ENCODE results near the gene AJAP1.

Gene AJAP1

DNA sequence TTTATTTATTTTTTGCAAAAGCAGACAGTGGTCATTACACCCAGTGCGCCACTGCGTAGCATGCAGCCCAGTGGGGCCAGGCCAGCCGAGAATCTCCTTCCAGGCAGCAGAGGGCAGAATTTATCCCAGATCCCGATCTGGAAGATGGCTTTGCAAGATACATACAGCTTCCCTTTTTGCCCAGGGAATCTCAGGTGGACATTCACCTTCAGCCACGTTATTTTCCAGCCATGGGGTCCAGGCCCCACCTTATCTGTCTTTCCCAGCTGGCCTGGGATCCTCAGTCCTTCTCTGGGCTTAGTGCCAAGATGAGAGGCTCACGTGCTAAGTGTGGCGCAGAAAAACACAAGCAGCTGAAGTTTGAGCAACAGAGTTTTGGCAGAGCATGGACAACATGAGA lies 123.6 kb downstream of the AJAP1 start:
- no peak for DNase-seq

DNA sequence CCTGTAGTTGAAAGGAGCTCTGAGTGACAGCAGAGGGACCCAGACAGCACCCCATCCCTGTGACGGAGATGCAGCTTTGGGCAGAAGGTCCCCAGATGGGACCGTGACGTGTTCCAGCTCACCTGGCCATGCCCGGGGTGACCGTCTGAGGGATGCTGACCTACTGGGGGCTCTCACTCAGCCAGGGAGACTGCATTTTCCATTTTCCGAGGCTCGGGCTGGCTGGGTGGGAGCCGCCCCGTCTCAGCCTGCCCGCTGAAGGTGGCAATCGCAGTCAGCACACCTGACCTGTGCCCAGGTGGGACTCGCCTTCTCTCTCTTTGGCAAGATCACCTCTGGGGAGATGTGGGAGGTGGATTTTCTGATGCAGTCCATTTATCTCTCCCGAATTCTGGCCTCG lies 127.2 kb downstream of the AJAP1 start:
- DNase-seq = no peak

DNA sequence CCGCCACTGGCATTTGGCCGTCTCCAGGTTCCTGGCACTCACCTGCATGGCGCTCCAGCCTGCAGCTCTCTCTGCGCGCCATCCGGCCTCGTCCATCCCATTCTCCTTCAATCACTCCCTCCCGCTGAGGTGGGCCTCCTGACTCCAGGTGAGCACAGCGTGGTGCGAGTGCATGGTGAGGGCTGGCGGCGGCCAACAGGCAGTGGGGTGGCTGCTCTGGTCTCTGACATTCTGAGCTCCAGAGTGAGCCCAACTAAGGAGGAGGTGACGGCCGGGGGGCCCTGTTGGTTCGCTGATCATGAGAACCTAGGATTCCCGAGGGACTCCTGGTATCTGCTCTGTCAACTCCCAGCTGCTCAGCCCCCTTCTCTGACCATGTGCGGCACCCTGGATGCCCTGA lies 130.4 kb downstream of the AJAP1 start:
- DNase-seq = no peak

GRCh38 chr1:4786055-4786454 lies 131.6 kb downstream of the AJAP1 start:
- DNase-seq = no peak

GRCh38 chr1:4787551-4787950 lies 133.1 kb downstream of the AJAP1 start:
- DNase-seq = no peak

- DNase-seq = no peak
Measured at GRCh38 chr1:4792565-4792964, 138.2 kb downstream of the AJAP1 start.

DNA sequence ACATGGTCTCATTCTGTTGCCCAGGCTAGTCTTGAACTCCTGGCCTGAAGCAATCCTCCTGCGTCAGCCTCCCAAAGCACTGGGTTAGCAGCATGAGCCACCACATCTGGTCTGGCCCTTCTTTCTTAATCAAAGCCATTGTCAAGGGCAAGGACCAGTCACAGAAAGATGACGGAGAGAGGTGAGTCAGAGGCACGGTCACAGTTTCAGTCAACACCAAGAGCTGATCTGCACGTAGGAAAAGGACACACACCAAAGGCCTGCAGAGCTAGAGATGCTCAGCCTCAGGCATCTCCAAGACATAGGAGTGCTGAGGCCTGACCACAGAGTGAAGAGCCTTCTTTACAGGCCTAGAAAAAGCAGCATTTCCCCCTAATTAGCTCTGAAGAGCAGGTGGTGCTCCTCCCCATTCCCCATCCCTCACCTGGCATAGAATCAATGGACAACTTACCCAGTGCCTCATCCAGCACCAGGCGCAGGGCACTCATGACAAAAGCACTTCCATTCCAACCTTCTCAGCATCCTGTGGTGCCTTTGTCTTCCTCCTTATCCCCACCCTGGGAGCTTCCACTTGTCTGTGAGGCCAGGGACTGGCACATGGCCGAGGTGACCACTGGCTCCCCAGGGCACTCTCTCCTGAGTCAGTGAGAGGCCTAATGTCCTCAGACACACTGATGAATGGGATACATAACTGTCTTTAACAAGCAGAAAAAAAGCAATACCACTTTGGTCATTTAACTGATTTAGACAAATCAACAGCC lies 139.8 kb downstream of the AJAP1 start:
- DNase-seq = no peak

GRCh38 chr1:4796161-4797015 lies 142.0 kb downstream of the AJAP1 start:
- no peak for DNase-seq

- no peak for DNase-seq
Measured at GRCh38 chr1:4797016-4797410, 142.6 kb downstream of the AJAP1 start.

GRCh38 chr1:4797429-4797828 lies 143.0 kb downstream of the AJAP1 start:
- no peak for DNase-seq

DNA sequence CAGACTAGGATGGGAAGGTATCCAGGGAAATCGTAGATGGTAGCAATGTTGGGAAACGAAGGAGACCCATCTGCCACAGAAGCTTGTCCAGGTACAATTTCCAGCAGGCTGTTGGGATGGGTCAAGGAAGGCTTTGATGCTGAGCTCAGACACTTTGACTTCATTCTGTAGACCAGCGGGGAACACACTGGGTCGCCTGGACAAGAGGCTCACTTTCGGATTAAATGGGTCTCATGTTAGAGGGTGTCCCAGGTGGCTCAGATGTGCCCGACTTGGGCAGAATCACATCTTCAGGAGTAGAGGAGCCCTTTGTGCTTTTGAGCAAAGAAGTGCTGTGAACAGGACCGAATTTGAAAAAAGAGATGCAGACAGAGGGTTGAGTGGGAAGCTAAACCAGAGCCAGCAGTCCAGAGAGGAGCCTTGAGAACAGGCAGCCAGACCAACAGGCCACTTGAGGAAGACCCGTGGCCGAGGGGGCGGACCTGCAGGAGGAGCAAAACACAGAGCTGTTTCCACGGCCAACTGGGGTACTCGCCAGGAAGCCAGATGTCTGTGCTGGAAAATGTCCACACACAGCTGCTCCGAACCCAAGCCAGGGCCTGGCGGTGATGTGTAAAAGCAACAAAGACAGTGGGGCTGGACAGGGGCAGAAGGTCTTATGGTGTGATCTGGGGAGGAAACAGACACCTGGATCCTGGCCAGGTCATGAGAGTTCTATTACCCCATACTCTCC lies 146.9 kb downstream of the AJAP1 start:
- no peak for DNase-seq

GRCh38 chr1:4802024-4802423 lies 147.6 kb downstream of the AJAP1 start:
- DNase-seq = no peak

DNA sequence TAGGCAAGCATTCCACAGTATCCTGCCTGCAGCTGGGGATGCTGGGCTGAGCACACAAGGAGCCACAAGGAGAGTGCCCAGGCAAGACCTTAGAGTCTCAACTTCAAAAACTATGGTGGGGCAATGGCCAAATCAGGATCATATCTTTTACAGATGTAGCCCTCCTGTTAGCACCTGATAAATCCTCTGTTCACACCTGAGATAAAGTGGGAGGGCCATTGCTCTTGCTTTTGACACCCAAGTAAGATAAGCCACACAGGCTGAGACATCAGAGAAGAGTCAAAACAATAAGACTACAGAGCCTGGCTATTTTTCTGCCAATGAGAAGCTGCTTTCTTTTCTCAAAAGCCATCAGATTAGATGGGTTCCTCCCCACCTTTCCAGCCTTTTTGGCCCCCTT lies 148.9 kb downstream of the AJAP1 start:
- no peak for DNase-seq

GRCh38 chr1:4805987-4806386 lies 151.6 kb downstream of the AJAP1 start:
- DNase-seq = no peak

- no peak for DNase-seq
Measured at GRCh38 chr1:4820543-4820942, 166.1 kb downstream of the AJAP1 start.

DNA sequence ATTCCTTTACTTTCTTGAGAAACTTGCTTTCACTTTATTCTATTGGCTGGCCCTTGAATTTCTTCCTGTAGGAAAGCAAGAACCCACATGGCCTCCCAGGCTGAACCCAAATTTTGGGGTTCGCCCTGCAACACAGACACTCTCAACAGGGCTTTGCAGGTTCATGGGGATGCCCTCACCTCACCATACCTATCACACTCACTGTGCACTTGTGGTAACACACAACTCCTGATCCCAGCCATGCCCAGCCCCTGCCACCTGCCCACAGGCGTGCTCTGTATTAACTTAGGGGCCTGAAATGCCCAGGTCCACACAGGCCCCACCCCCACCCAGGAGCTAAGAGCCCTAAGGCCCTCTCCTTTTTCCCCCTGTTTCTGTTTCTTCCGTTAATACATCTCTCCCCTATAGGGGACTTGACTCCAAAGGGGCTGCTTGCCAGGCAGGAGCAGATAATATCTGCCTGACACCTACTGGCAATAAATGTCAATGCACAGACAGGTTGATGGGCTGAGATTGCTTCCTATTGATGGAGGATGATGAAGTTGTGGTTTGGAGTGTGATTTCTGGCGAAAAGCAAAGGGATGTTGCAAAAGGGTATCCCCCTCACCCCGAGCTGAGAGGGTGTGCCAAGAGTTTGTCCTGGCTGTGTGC lies 171.5 kb downstream of the AJAP1 start:
- DNase-seq = no peak

- DNase-seq = no peak
Measured at GRCh38 chr1:4830707-4831106, 176.3 kb downstream of the AJAP1 start.

GRCh38 chr1:4836574-4836973 lies 182.2 kb downstream of the AJAP1 start:
- no peak for DNase-seq

DNA sequence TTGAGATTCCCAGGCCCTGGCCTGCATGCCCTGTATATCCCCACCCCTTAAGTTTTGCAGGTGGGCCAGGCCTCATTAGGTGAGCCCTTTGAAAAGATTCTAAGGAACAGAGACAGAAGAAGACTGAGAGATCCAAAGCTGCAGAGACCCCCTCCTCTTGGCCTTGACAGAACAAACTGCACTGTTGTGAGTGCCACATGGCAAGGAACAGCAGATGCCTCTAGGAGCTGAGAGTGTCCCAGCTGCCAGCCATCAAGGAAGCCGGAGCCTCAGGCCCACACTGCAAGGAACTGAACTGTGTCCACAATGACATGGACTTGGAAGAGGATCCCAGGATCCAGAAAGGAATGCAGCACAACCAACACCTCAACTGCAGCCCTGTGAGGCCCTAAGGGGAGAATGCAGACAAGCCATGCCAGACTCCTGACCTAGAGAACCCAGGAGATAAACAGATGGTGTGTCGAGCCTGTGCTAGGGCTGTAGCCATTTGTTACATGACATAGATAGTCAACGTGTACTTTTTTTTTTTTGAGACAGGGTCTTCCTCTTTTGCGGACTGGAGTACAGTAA lies 182.7 kb downstream of the AJAP1 start:
- DNase-seq = no peak

GRCh38 chr1:4837752-4838151 lies 183.3 kb downstream of the AJAP1 start:
- no peak for DNase-seq

DNA sequence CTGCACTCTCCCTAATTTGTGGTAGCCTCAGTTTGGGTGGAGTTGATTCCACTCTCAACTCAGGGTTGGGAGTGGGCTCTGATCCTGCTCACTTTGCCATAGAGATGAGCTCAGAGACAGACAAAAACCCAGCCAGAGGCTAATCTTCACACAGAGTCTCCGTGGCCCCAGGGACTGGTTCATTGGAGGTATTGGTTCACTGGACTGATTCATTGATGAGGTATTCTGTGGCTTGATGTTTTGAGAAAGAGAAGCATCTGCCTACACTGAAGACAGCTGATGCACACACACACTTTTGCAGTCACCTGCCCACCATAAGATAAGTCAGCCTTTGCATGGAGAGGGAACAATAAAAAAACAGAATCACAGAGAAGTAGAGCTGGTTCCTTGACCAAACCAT lies 183.8 kb downstream of the AJAP1 start:
- no peak for DNase-seq
